CD4-positive, alpha-beta T cell (primary cell): ENCODE results near the gene GPR149. TPM values are rescaled to one million over a fixed set of nuclear protein-coding genes. Genes with fewer than 3 reads are reported as not detected.

ENCODE experiments used
- ATAC-seq: fragments of 200-7000 bp; cut with Tn5 transposase; one replicate; pipeline ENCODE4 v1.10.0; 2022; ENCODE audit warnings: mild to moderate bottlenecking; ENCODE audit not compliant: poor library complexity
- CTCF ChIA-PET: fragments of 350-600 bp; sonication (Branson Sonifier 250); formaldehyde crosslinking; loops from one replicate; lab custom pipeline; 2021; ENCODE audit warnings: antibody characterized with exemption, inconsistent platforms; lab: Charles Lee
- POLR2A ChIA-PET: fragments of 350-600 bp; sonication (Branson Sonifier 250); formaldehyde crosslinking; loops from one replicate; lab custom pipeline; 2021; ENCODE audit warnings: antibody characterized with exemption, inconsistent platforms; lab: Charles Lee
- DNase-seq, 14 experiments: peaks; one replicate each; pipeline ENCODE4 v3.0.0-alpha.2; 2013 to 2020; ENCODE audit warnings: mixed read lengths in 2 of 14
- H3K27ac ChIP-seq, 2 donors: one replicate each; pipeline versions ENCODE4 v1.5.1 to v1.7.0; 2013; ENCODE audit warnings: low read length in 2 of 2, low read depth in 1 of 2, mild to moderate bottlenecking in 1 of 2
- H3K27me3 ChIP-seq, 2 experiments: 1 replicate in 1 of 2; 2 replicates in 1 of 2; pipeline versions ENCODE4 v1.6.1 to v1.7.0; 2013; ENCODE audit warnings: low read length in 2 of 2, control low read depth in 1 of 2, mild to moderate bottlenecking in 1 of 2, moderate library complexity in 1 of 2; ENCODE audit not compliant: insufficient read depth in 2 of 2, control insufficient read depth in 1 of 2
- H3K36me3 ChIP-seq: one replicate; pipeline ENCODE4 v1.6.1; 2013; ENCODE audit warnings: low read length, control low read depth; ENCODE audit not compliant: insufficient read depth
- H3K4me1 ChIP-seq: one replicate; pipeline ENCODE4 v1.6.1; 2013; ENCODE audit warnings: low read length, control low read depth; ENCODE audit not compliant: insufficient read depth
- H3K4me3 ChIP-seq: one replicate; pipeline ENCODE4 v1.5.1; 2013; ENCODE audit warnings: mild to moderate bottlenecking, low read length, moderate library complexity
- H3K9me3 ChIP-seq, 2 experiments: 1 replicate in 1 of 2; 2 replicates in 1 of 2; pipeline versions ENCODE4 v1.6.1 to v1.7.0; 2013; ENCODE audit warnings: low read length in 2 of 2, mild to moderate bottlenecking in 2 of 2, control low read depth in 1 of 2, moderate library complexity in 1 of 2; ENCODE audit not compliant: control insufficient read depth in 1 of 2, insufficient read depth in 1 of 2
- H3K27ac Mint-ChIP-seq: one replicate; pipeline ENCODE4 v1.8.0; 2020; ENCODE audit warnings: mixed read lengths
- H3K27me3 Mint-ChIP-seq: one replicate; pipeline ENCODE4 v1.8.0; 2021; ENCODE audit warnings: mixed read lengths
- H3K36me3 Mint-ChIP-seq: one replicate; pipeline ENCODE4 v1.8.0; 2021; ENCODE audit warnings: low read depth, mixed read lengths
- H3K4me1 Mint-ChIP-seq: one replicate; pipeline ENCODE4 v1.8.0; 2021; ENCODE audit warnings: low read depth, mixed read lengths
- H3K4me3 Mint-ChIP-seq: one replicate; pipeline ENCODE4 v1.8.0; 2020; ENCODE audit warnings: mild to moderate bottlenecking, mixed read lengths
- H3K9me3 Mint-ChIP-seq: one replicate; pipeline ENCODE4 v1.8.0; 2020; ENCODE audit warnings: mixed read lengths
- CTCF ChIP-seq: fragments of 200-600 bp; IDR thresholded peaks from one replicate; pipeline ENCODE4 v1.8.0; 2022; ENCODE audit warnings: antibody characterized with exemption, mild to moderate bottlenecking
- intact Hi-C, 2 experiments: fragments of 100-400 bp; cut with DNase I in 1 of 2; cut with micrococcal nuclease in 1 of 2; formaldehyde crosslinking; loops; one replicate each; pipeline versions ENCODE4 v1.15.1 to v1.9.0; 2023 to 2025; cut with DNase I, micrococcal nuclease
- total RNA-seq, 174 experiments: library from RNA in 2 of 174; stranded (reverse) in 2 of 174; gene quantifications; one replicate each; pipeline ENCODE4 v1.2.3 and lab custom pipeline; 2021 to 2026

The GPR149 gene
- total RNA-seq, 2 experiments from 2014 or later = not detected

GRCh38 chr3:154364849-154365248, 65.1 kb downstream of the GPR149 start:
- no peak overlapping the region for H3K4me3 ChIP-seq
- H3K36me3 Mint-ChIP-seq = no peaks in the 10 kb centered on the region
- no peak for ATAC-seq

GRCh38 chr3:154361099-154361498, 68.9 kb downstream of the GPR149 start:
- no peak for TF ChIP-seq CTCF

More at GRCh38 chr3:154364849-154365248, 65.1 kb downstream of the GPR149 start:
- intact Hi-C loops = no loop called here
- H3K36me3 ChIP-seq = no peaks in the 10 kb centered on the region
- POLR2A ChIA-PET = no interaction called here
- no peak for DNase-seq
- H3K4me3 Mint-ChIP-seq = no peak overlapping the region
- H3K27me3 ChIP-seq = no peaks in the 10 kb centered on the region
- no peaks in the 10 kb centered on the region for H3K4me1 ChIP-seq
- CTCF ChIA-PET = no interaction called here
- peaks cover 18% of the 10 kb centered on the region for H3K27me3 Mint-ChIP-seq
- H3K4me1 Mint-ChIP-seq = no peaks in the 10 kb centered on the region
- H3K27ac ChIP-seq = no peak overlapping the region
- no peak for TF ChIP-seq CTCF
- H3K27ac Mint-ChIP-seq = no peak overlapping the region
- no peaks in the 10 kb centered on the region for H3K9me3 ChIP-seq
- peaks cover 3% of the 10 kb centered on the region for H3K9me3 Mint-ChIP-seq

GRCh38 chr3:154356009-154356408, 74.0 kb downstream of the GPR149 start:
- Mint-ChIP-seq H3K27me3 (peaks cover 22% of the 10 kb centered on the region), H3K36me3 (no peaks in the 10 kb centered on the region), H3K9me3 (no peaks in the 10 kb centered on the region), H3K4me3 (no peak overlapping the region), H3K27ac (no peak overlapping the region), H3K4me1 (no peaks in the 10 kb centered on the region)
- ChIA-PET POLR2A (no interaction called here), CTCF (no interaction called here)
- ATAC-seq = no peak
- intact Hi-C loops = no loop called here
- TF ChIP-seq CTCF = no peak
- DNase-seq = no peak
- H3K4me3 ChIP-seq = no peak overlapping the region
- no peak overlapping the region for H3K27ac ChIP-seq
- no peaks in the 10 kb centered on the region for H3K36me3 ChIP-seq
- no peaks in the 10 kb centered on the region for H3K4me1 ChIP-seq
- peaks cover 0 to 3% of the 10 kb centered on the region in 2 experiments for H3K27me3 ChIP-seq
- no peaks in the 10 kb centered on the region for H3K9me3 ChIP-seq

More at GRCh38 chr3:154361099-154361498, 68.9 kb downstream of the GPR149 start:
- no peak for ATAC-seq
- H3K36me3 ChIP-seq = no peaks in the 10 kb centered on the region
- Mint-ChIP-seq H3K9me3 (peaks cover 3% of the 10 kb centered on the region), H3K27ac (no peak overlapping the region), H3K27me3 (peaks cover 14% of the 10 kb centered on the region), H3K4me1 (no peaks in the 10 kb centered on the region), H3K4me3 (no peak overlapping the region), H3K36me3 (no peaks in the 10 kb centered on the region)
- H3K9me3 ChIP-seq = no peaks in the 10 kb centered on the region
- ChIA-PET CTCF (no interaction called here), POLR2A (no interaction called here)
- H3K4me1 ChIP-seq = no peaks in the 10 kb centered on the region
- intact Hi-C loops = no loop called here
- H3K4me3 ChIP-seq = no peak overlapping the region
- DNase-seq = no peak
- H3K27ac ChIP-seq = no peak overlapping the region
- no peaks in the 10 kb centered on the region for H3K27me3 ChIP-seq
